H1 (cell line): ENCODE measurements around the gene ELAPOR1. TPM values are rescaled to one million over a fixed set of nuclear protein-coding genes. Genes with fewer than 3 reads are reported as not detected.
A peak's percentile ranks its signal among the peaks of the same experiment; 100 is the strongest.

Experiments
- CTCF ChIA-PET: fragments of 300-600 bp; sonication (Branson Sonifier 250); formaldehyde crosslinking; loops from one replicate; lab custom pipeline; 2021; ENCODE audit not compliant: partially characterized antibody; lab: Charles Lee
- POLR2A ChIA-PET: fragments of 300-600 bp; sonication (Branson Sonifier 250); formaldehyde crosslinking; loops from one replicate; lab custom pipeline; 2021; ENCODE audit warnings: inconsistent platforms; ENCODE audit not compliant: partially characterized antibody; lab: Charles Lee
- DNase-seq, 2 experiments: peaks; one replicate each; pipeline versions ENCODE4 v3.0.0 to v3.0.0-alpha.2; 2010 to 2022; ENCODE audit warnings: low spot score in 2 of 2, low read depth in 1 of 2, mixed read lengths in 1 of 2
- FAIRE-seq: peaks from 2 replicates; lab custom pipeline; 2011; peaks lifted over from hg19 to GRCh38; lab: Jason Lieb, UNC
- H2AFZ ChIP-seq: 2 replicates; pipeline ENCODE4 v1.8.1; 2012; ENCODE audit warnings: low read length, inconsistent platforms
- H2AK5ac ChIP-seq: 2 replicates; pipeline ENCODE4 v1.6.1; 2013; ENCODE audit warnings: low read depth, low read length
- H2BK120ac ChIP-seq: replicated peaks from 2 replicates; pipeline ENCODE3; 2013; ENCODE audit warnings: low read depth, low read length, inconsistent platforms
- H2BK12ac ChIP-seq: 2 replicates; pipeline ENCODE4 v1.6.1; 2013; ENCODE audit warnings: low read depth, low read length
- H2BK15ac ChIP-seq: 2 replicates; pipeline ENCODE4 v1.6.1; 2013; ENCODE audit warnings: low read length
- H2BK20ac ChIP-seq: 2 replicates; pipeline ENCODE4 v1.6.1; 2013; ENCODE audit warnings: low read length
- H2BK5ac ChIP-seq: 2 replicates; pipeline ENCODE4 v1.6.1; 2013; ENCODE audit warnings: low read depth, low read length
- H3K14ac ChIP-seq: 2 replicates; pipeline ENCODE4 v1.6.1; 2013; ENCODE audit warnings: inconsistent platforms; ENCODE audit not compliant: insufficient read length
- H3K18ac ChIP-seq: 2 replicates; pipeline ENCODE4 v1.6.1; 2013; ENCODE audit warnings: low read length; ENCODE audit errors: extremely low read depth
- H3K23ac ChIP-seq: 2 replicates; pipeline ENCODE4 v1.6.1; 2013; ENCODE audit warnings: inconsistent platforms; ENCODE audit not compliant: insufficient read length
- H3K23me2 ChIP-seq: 2 replicates; pipeline ENCODE4 v1.6.1; 2013; ENCODE audit warnings: low read depth, low read length
- H3K27ac ChIP-seq: 2 replicates; pipeline ENCODE4 v1.6.1; 2011; ENCODE audit warnings: low read depth, low read length, inconsistent platforms
- H3K27me3 ChIP-seq, 4 experiments: replicated peaks in 1 of 4; 1 replicate in 1 of 4; 2 replicates in 3 of 4; pipeline versions ENCODE4 v1.6.1 to v1.8.1; 2011 to 2013; ENCODE audit warnings: low read length in 3 of 4, mild to moderate bottlenecking in 3 of 4, inconsistent platforms in 2 of 4, mixed read lengths in 2 of 4, moderate library complexity in 1 of 4; ENCODE audit not compliant: control insufficient read depth in 3 of 4, insufficient read depth in 3 of 4; ENCODE audit errors: extremely low read depth in 1 of 4
- H3K36me3 ChIP-seq, 4 experiments: 2 replicates each; pipeline versions ENCODE4 v1.6.1 to v1.8.1; 2011 to 2013; ENCODE audit warnings: mild to moderate bottlenecking in 4 of 4, low read length in 3 of 4, moderate library complexity in 2 of 4, control low read depth in 1 of 4, inconsistent platforms in 1 of 4; ENCODE audit not compliant: insufficient read depth in 4 of 4, control insufficient read depth in 2 of 4
- H3K4ac ChIP-seq: replicated peaks from 2 replicates; pipeline ENCODE3; 2013; ENCODE audit warnings: low read length, low read depth, mixed read lengths, inconsistent platforms; ENCODE audit not compliant: insufficient read length
- H3K4me1 ChIP-seq, 4 experiments: replicated peaks in 1 of 4; 1 replicate in 1 of 4; 2 replicates in 3 of 4; pipeline versions ENCODE4 v1.6.1 to v1.8.1; 2011 to 2013; ENCODE audit warnings: low read length in 3 of 4, inconsistent platforms in 2 of 4, mixed read lengths in 1 of 4; ENCODE audit not compliant: insufficient read depth in 4 of 4, control insufficient read depth in 3 of 4
- H3K4me2 ChIP-seq, 2 experiments: 2 replicates each; pipeline versions ENCODE4 v1.6.1 to v1.8.1; 2011 to 2013; ENCODE audit warnings: low read depth in 2 of 2, low read length in 2 of 2, control low read depth in 1 of 2, inconsistent platforms in 1 of 2, mild to moderate bottlenecking in 1 of 2; ENCODE audit not compliant: insufficient read depth in 1 of 2
- H3K4me3 ChIP-seq, 4 experiments: fragments of 200-600, 300-600 bp in 1 of 4; sonication (generic), shearing (Covaris generic), sonication (Bioruptor Twin) in 1 of 4; 2 replicates each; pipeline versions ENCODE4 v1.5.1 to v1.8.1; 2011 to 2016; ENCODE audit warnings: low read length in 4 of 4, low read depth in 3 of 4, control low read depth in 2 of 4, inconsistent platforms in 2 of 4, mild to moderate bottlenecking in 2 of 4, mixed read lengths in 1 of 4, moderate library complexity in 1 of 4; ENCODE audit not compliant: insufficient read depth in 2 of 4; ENCODE audit errors: extremely low read depth in 1 of 4
- H3K56ac ChIP-seq: replicated peaks from 2 replicates; pipeline ENCODE3; 2013; ENCODE audit warnings: low read depth, mild to moderate bottlenecking, mixed read lengths, low read length, inconsistent platforms; ENCODE audit not compliant: insufficient read length
- H3K79me1 ChIP-seq: 2 replicates; pipeline ENCODE4 v1.6.1; 2013; ENCODE audit warnings: low read depth, low read length, control low read depth
- H3K79me2 ChIP-seq, 2 experiments: 2 replicates each; pipeline versions ENCODE4 v1.6.1 to v1.8.1; 2012 to 2013; ENCODE audit warnings: low read length in 2 of 2, mild to moderate bottlenecking in 2 of 2, inconsistent platforms in 1 of 2; ENCODE audit not compliant: insufficient read depth in 2 of 2, control insufficient read depth in 1 of 2
- H3K9ac ChIP-seq, 4 experiments: replicated peaks in 1 of 4; 1 replicate in 1 of 4; 2 replicates in 3 of 4; pipeline versions ENCODE4 v1.6.1 to v1.8.1; 2011 to 2013; ENCODE audit warnings: low read depth in 3 of 4, low read length in 3 of 4, control low read depth in 2 of 4, mild to moderate bottlenecking in 2 of 4, moderate library complexity in 2 of 4, inconsistent platforms in 1 of 4; ENCODE audit errors: extremely low read depth in 1 of 4
- H3K9me3 ChIP-seq, 2 experiments: 2 replicates each; pipeline versions ENCODE4 v1.6.1 to v1.8.1; 2012 to 2013; ENCODE audit warnings: mild to moderate bottlenecking in 2 of 2, moderate library complexity in 2 of 2, control low read depth in 1 of 2, inconsistent platforms in 1 of 2, low read depth in 1 of 2, low read length in 1 of 2, mixed read lengths in 1 of 2; ENCODE audit not compliant: insufficient read depth in 2 of 2
- H4K20me1 ChIP-seq, 2 experiments: replicated peaks in 1 of 2; 2 replicates each; pipeline versions ENCODE3 to v1.8.1; 2011 to 2013; ENCODE audit warnings: inconsistent platforms in 2 of 2, low read length in 2 of 2, mild to moderate bottlenecking in 1 of 2; ENCODE audit not compliant: insufficient read depth in 2 of 2, control insufficient read depth in 1 of 2
- H4K5ac ChIP-seq: 2 replicates; pipeline ENCODE4 v1.6.1; 2013; ENCODE audit warnings: low read length, low read depth, mixed read lengths, inconsistent platforms; ENCODE audit not compliant: insufficient read length
- H4K8ac ChIP-seq: 2 replicates; pipeline ENCODE4 v1.8.0; 2013; ENCODE audit warnings: mild to moderate bottlenecking, moderate library complexity, low read length, inconsistent platforms; ENCODE audit not compliant: insufficient read depth; ENCODE audit errors: extremely low read depth
- H4K91ac ChIP-seq: replicated peaks from 2 replicates; pipeline ENCODE3; 2013; ENCODE audit warnings: low read length, mixed read lengths, inconsistent platforms; ENCODE audit not compliant: insufficient read length
- ASH2L ChIP-seq: fragments of 200-600, 300-600 bp; sonication (generic); IDR thresholded peaks from one replicate; pipeline ENCODE4 v1.7.1; 2017; ENCODE audit warnings: low read length
- CREB1 ChIP-seq: IDR thresholded peaks from 2 replicates; pipeline ENCODE4 v1.6.1; 2012; ENCODE audit warnings: inconsistent platforms
- KDM4A ChIP-seq: IDR thresholded peaks from one replicate; pipeline ENCODE4 v1.7.1; 2012; ENCODE audit warnings: low read depth, mild to moderate bottlenecking, moderate library complexity, low read length, inconsistent platforms; ENCODE audit not compliant: severe bottlenecking
- NRF1 ChIP-seq: IDR thresholded peaks from 2 replicates; pipeline ENCODE4 v1.6.1; 2011; ENCODE audit warnings: mild to moderate bottlenecking, low read depth, low read length, improper control_type of control experiment
- YY1 ChIP-seq: IDR thresholded peaks from 2 replicates; pipeline ENCODE4 v1.6.1; 2011; ENCODE audit warnings: low read depth, mild to moderate bottlenecking, low read length
- WGBS, 2 experiments: shearing (Covaris generic) in 1 of 2; methylation state at CpG; one replicate each; pipeline versions ENCODE4 v1.1.6 to v1.1.7; 2013 to 2015; ENCODE audit warnings: low lambda C conversion rate in 2 of 2, mixed read lengths in 2 of 2, inconsistent platforms in 1 of 2, low coverage in 1 of 2, missing lambda C conversion rate in 1 of 2; ENCODE audit not compliant: insufficient replicate concordance in 2 of 2, insufficient coverage in 1 of 2, insufficient read length in 1 of 2; ENCODE audit errors: extremely low coverage in 1 of 2, missing lambda C conversion rate in 1 of 2; 5-methylcytosine and 5-hydroxymethylcytosine counted together
- long read RNA-seq, 2 experiments: library from RNA in 1 of 2; library from capped mRNA in 1 of 2; stranded (forward); transcript quantifications; one replicate each; pipeline ENCODE4 v2.0.0, GENCODE V29; 2021; ENCODE audit warnings: inconsistent platforms in 1 of 2
- polyA minus RNA-seq, 3 experiments: library from RNA; depleted of rRNA, polyadenylated mRNA; stranded (reverse); fragments of >200 nt; gene quantifications; 1 replicate in 2 of 3; 2 replicates in 1 of 3; pipeline ENCODE4 v1.2.3, GENCODE V29; 2011
- polyA plus RNA-seq, 7 experiments: library from polyadenylated mRNA; depleted of rRNA in 3 of 7; stranded (reverse) in 5 of 7; unstranded in 2 of 7; fragments of >200 nt in 5 of 7; fragments of 200-250 nt in 2 of 7; gene quantifications; 1 replicate in 5 of 7; 2 replicates in 1 of 7; 4 replicates in 1 of 7; pipeline versions ENCODE4 v1.2.1 to v1.2.3, GENCODE V29; 2011 to 2013; ENCODE audit warnings: missing spikeins in 2 of 7, mixed read lengths in 2 of 7
- total RNA-seq: library from RNA; stranded (reverse); fragmentation: NEBNext Ultra II Directional; extraction: Animal tissue kit (Norgen Biotek cat#: 25700); gene quantifications from 2 replicates; pipeline ENCODE4 v1.2.1, GENCODE V29; 2021

The ELAPOR1 gene, protein sequence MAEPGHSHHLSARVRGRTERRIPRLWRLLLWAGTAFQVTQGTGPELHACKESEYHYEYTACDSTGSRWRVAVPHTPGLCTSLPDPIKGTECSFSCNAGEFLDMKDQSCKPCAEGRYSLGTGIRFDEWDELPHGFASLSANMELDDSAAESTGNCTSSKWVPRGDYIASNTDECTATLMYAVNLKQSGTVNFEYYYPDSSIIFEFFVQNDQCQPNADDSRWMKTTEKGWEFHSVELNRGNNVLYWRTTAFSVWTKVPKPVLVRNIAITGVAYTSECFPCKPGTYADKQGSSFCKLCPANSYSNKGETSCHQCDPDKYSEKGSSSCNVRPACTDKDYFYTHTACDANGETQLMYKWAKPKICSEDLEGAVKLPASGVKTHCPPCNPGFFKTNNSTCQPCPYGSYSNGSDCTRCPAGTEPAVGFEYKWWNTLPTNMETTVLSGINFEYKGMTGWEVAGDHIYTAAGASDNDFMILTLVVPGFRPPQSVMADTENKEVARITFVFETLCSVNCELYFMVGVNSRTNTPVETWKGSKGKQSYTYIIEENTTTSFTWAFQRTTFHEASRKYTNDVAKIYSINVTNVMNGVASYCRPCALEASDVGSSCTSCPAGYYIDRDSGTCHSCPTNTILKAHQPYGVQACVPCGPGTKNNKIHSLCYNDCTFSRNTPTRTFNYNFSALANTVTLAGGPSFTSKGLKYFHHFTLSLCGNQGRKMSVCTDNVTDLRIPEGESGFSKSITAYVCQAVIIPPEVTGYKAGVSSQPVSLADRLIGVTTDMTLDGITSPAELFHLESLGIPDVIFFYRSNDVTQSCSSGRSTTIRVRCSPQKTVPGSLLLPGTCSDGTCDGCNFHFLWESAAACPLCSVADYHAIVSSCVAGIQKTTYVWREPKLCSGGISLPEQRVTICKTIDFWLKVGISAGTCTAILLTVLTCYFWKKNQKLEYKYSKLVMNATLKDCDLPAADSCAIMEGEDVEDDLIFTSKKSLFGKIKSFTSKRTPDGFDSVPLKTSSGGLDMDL
- 1.2 TPM in 2 replicates for total RNA-seq
- 2.5 and 3.1 TPM in 2 replicates for polyA plus RNA-seq (2011; rRNA removed)
- 2.5 TPM for polyA plus RNA-seq (2011; cell fraction: cytosol; rRNA removed)
- polyA plus RNA-seq (2011; cell fraction: nucleus; rRNA removed), result 4.4 TPM
- polyA plus RNA-seq (2012, experiment 1 of 2), result 0.62 to 1.2 TPM (median 0.89 TPM) in 4 replicates
- polyA plus RNA-seq (2012, experiment 2 of 2), result 0.92 TPM
- 1.3 TPM for polyA plus RNA-seq (2013, experiment 1 of 2)
- polyA plus RNA-seq (2013, experiment 2 of 2), result 1.0 TPM
- 2.1 and 4.1 TPM in 2 replicates for polyA minus RNA-seq (2011; rRNA and poly(A)+ RNA removed)
- polyA minus RNA-seq (2011; cell fraction: cytosol; rRNA and poly(A)+ RNA removed), result 1.2 TPM
- 1.7 TPM for polyA minus RNA-seq (2011; cell fraction: nucleus; rRNA and poly(A)+ RNA removed)
- long read RNA-seq, experiment 1, result 0 reads
- long read RNA-seq, experiment 2, result 0 reads

DNA sequence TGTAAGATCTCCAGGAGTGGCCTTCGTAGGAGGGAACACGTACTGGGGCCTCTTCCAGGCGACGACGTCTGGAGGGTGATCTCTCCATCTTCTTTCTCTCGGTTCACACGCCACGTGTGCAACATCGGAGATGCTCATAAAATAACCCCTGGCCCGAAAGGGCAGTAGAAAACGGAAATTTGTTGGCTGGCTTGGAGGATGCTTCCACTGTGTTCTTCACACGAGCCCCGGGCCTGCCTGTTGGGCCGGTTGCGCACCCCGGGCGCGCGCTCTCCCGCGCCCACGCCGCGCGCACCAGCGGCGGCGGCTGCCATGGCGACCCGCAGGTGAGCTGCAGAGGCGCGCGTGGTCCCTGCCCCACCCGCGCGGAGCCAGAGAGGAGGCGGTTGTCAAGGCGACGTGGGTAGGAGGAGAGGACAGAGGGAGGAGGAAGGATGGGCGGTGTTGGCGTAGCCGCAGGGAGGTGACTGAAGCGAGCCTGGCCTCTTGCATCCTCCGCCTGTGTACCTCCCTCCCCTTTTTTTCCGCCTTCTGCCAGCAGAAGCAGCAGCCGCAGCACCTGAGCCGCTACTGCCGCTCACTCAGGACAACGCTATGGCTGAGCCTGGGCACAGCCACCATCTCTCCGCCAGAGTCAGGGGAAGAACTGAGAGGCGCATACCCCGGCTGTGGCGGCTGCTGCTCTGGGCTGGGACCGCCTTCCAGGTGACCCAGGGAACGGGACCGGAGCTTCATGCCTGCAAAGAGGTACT is at the start of gene ELAPOR1:
TSS of gene ELAPOR1 (plus strand) at position 526 of the 752 bp plus-strand sequence. CDS start at position 595, 69 bp downstream.
- Histone ChIP-seq H2BK15ac (no peak within 1 kb of the TSS), H3K14ac (no peak within 1 kb of the TSS), H2BK20ac (no peak within 1 kb of the TSS), H2AFZ (peak within 1 kb of the TSS; percentile 75), H3K23me2 (peaks cover 11% of the 10 kb centered on the region), H3K79me2 (no peaks in the 10 kb centered on the region), H2BK120ac (no peak within 1 kb of the TSS), H3K23ac (no peak within 1 kb of the TSS), H3K79me1 (no peaks in the 10 kb centered on the region), H3K4me3 (peak within 1 kb of the TSS; percentile 50 to 72 (median 58)), H3K4ac (no peak within 1 kb of the TSS), H3K9me3 (no peaks in the 10 kb centered on the region), H3K27ac (no peak within 1 kb of the TSS), H3K18ac (0 out of 2 replicates have a peak within 1 kb of the TSS, but pooled peaks have one; percentile 28), H3K27me3 (peaks cover 15 to 45% (median 32%) of the 10 kb centered on the region in 4 experiments), H3K56ac (no peak within 1 kb of the TSS), H4K8ac (peak within 1 kb of the TSS; percentile 11; the same call in 1 of the 2 replicates), H3K9ac (no peak within 1 kb of the TSS; a peak in 1 of 7 replicates), H3K36me3 (no peaks in the 10 kb centered on the region; a peak in 1 of 8 replicates), H2BK12ac (no peak within 1 kb of the TSS), H2BK5ac (no peak within 1 kb of the TSS), H2AK5ac (no peak within 1 kb of the TSS), H4K91ac (no peak within 1 kb of the TSS), H3K4me2 (peak within 1 kb of the TSS; percentile 88 to 90), H3K4me1 (peaks cover 0 to 9% (median 3%) of the 10 kb centered on the region in 4 experiments; a peak in 4 of 7 replicates), H4K20me1 (no peaks in the 10 kb centered on the region), H4K5ac (no peak within 1 kb of the TSS)
- DNase-seq (peak in 1 of 2 experiments; percentile 73), FAIRE-seq (no peak)
- 3% methylated on average over 51 of the region's 56 CpGs; no CpG with 5 or more reads in 1 of the 2 experiments for WGBS, 2 experiments
- POLR2A ChIA-PET, result interaction anchor here (0.6 to 8.6 kb wide), 6 partner anchors 9 to 150 kb away, joined by 3 to 106 read pairs (median 4); partner anchors contain the start of genes CLCC1 and TMEM167B
- CTCF ChIA-PET, result interaction anchor here (1.0 to 2.4 kb wide), 16 partner anchors 10 to 140 kb away, joined by 3 to 11 read pairs (median 4); no protein-coding TSS in a partner anchor
- TF ChIP-seq YY1, result no peak
- no peak for TF ChIP-seq CREB1
- no peak for TF ChIP-seq NRF1
- peak; percentile 23 for TF ChIP-seq ASH2L
- TF ChIP-seq KDM4A, result peak; percentile 67
